Fibroblast of lung (primary cell): ENCODE measurements around the gene COL11A2.

Experiments used
- EZH2 ChIP-seq: IDR thresholded peaks from 2 replicates; pipeline ENCODE4 v1.5.1; 2012; ENCODE audit warnings: low read length, control low read depth, mild to moderate bottlenecking; ENCODE audit errors: missing control alignments
- TF ChIP-seq, protein P1 (sequence below), 2 donors: IDR thresholded peaks in 1 of 2; conservative IDR thresholded peaks in 1 of 2; 1 replicate in 1 of 2; 2 replicates in 1 of 2; pipeline ENCODE4 v1.5.1; 2011 to 2012; ENCODE audit warnings: low read length in 2 of 2, control low read depth in 1 of 2, inconsistent platforms in 1 of 2, low read depth in 1 of 2, mild to moderate bottlenecking in 1 of 2

DNA sequence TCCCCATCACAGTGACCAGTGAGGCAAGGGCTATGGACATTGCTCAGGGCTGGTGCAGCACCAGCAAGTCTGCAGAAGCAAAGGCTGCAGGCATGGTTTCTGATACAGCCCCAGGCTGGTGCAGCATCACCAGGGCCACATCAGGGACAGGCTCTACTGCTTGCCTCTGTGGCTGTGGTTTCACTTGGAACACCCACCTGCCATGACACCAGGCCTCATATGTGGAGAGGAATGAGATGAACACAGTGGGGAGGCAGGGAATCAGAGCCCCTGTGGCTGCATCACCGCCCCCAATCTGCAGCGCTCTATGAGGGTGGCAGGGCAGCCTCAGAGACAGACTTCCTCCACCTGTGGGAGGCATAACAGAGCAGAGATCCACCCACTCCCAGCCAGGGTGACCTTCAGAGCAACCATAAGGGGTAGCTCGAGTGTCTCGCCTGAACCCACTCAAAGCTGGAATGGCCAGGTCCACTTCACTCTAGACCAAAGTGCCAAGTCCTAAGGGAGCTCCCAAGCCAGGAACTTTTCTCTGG is 23.9 kb upstream of the COL11A2 start:
- TF ChIP-seq, protein P1, sequence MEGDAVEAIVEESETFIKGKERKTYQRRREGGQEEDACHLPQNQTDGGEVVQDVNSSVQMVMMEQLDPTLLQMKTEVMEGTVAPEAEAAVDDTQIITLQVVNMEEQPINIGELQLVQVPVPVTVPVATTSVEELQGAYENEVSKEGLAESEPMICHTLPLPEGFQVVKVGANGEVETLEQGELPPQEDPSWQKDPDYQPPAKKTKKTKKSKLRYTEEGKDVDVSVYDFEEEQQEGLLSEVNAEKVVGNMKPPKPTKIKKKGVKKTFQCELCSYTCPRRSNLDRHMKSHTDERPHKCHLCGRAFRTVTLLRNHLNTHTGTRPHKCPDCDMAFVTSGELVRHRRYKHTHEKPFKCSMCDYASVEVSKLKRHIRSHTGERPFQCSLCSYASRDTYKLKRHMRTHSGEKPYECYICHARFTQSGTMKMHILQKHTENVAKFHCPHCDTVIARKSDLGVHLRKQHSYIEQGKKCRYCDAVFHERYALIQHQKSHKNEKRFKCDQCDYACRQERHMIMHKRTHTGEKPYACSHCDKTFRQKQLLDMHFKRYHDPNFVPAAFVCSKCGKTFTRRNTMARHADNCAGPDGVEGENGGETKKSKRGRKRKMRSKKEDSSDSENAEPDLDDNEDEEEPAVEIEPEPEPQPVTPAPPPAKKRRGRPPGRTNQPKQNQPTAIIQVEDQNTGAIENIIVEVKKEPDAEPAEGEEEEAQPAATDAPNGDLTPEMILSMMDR (conservative IDR thresholded peaks at IDR 0.05 in 1 of 2, IDR thresholded peaks at IDR 0.05 in 1 of 2; ENCODE audit: low read depth in 1 of 2, low read length in 2 of 2): no peak
- TF ChIP-seq EZH2: no peak
